ENCODE results near the gene REV1. TPM values are rescaled to one million over a fixed set of nuclear protein-coding genes. Genes with fewer than 3 reads are reported as not detected.

The REV1 gene
- total and polyA plus RNA-seq, 2 of the 13 experiments (the other 11 are each of a cell fraction or from before 2014, with no cell fraction given) = 49.1 to 71.8 TPM

GRCh38 chr2:99489063-99489760, 605 bp downstream of the REV1 start (continued):
- peak; percentile 68; the same call in 1 of the 2 replicates for TF ChIP-seq NFKB2 (CRISPR knock-in tag; IDR thresholded peaks at IDR 0.05; ENCODE audit: borderline replicate concordance)
- TF ChIP-seq EEA1 (CRISPR knock-in tag; IDR thresholded peaks at IDR 0.05; ENCODE audit: borderline replicate concordance) = no peak
- TF ChIP-seq HDAC2 (CRISPR knock-in tag; IDR thresholded peaks at IDR 0.05) = no peak; the same call in 1 of the 2 replicates
- TF ChIP-seq ZNF282 (IDR thresholded peaks at IDR 0.05; ENCODE audit: partially characterized antibody) = no peak
- peak; percentile 57; the same call in 1 of the 2 replicates for TF ChIP-seq MYNN (CRISPR knock-in tag; IDR thresholded peaks at IDR 0.05; ENCODE audit: low read depth)
- TF ChIP-seq BATF2 (CRISPR knock-in tag; IDR thresholded peaks at IDR 0.05) = peak; percentile 78
- TF ChIP-seq NFRKB (IDR thresholded peaks at IDR 0.05) = no peak
- peak; percentile 89 for TF ChIP-seq AGO2 (optimal IDR thresholded peaks at IDR 0.05; ENCODE audit: low read depth, low read length)
- peak; percentile 58 for TF ChIP-seq ZFY (CRISPR knock-in tag; IDR thresholded peaks at IDR 0.05)
- 0 out of 2 replicates have a peak, but pooled peaks have one; percentile 11 for TF ChIP-seq ZNF580 (CRISPR knock-in tag; IDR thresholded peaks at IDR 0.05; ENCODE audit: borderline replicate concordance, low read depth)
- TF ChIP-seq BRCA1 (CRISPR knock-in tag; IDR thresholded peaks at IDR 0.05) = 0 out of 2 replicates have a peak, but pooled peaks have one; percentile 79
- peak; percentile 51; the same call in 1 of the 2 replicates for TF ChIP-seq MYC (CRISPR knock-in tag; IDR thresholded peaks at IDR 0.05; ENCODE audit: borderline replicate concordance)
- peak; percentile 47 for TF ChIP-seq RBM39 (IDR thresholded peaks at IDR 0.05; ENCODE audit: low read depth, low read length, poor library complexity, severe bottlenecking)
- no peak for TF ChIP-seq MLX (CRISPR knock-in tag; IDR thresholded peaks at IDR 0.05)
- no peak for TF ChIP-seq ZNF331 (CRISPR knock-in tag; IDR thresholded peaks at IDR 0.05)
- TF ChIP-seq TCF7L2 (IDR thresholded peaks at IDR 0.05; ENCODE audit: low read depth, low read length) = no peak
- TF ChIP-seq, protein P1, sequence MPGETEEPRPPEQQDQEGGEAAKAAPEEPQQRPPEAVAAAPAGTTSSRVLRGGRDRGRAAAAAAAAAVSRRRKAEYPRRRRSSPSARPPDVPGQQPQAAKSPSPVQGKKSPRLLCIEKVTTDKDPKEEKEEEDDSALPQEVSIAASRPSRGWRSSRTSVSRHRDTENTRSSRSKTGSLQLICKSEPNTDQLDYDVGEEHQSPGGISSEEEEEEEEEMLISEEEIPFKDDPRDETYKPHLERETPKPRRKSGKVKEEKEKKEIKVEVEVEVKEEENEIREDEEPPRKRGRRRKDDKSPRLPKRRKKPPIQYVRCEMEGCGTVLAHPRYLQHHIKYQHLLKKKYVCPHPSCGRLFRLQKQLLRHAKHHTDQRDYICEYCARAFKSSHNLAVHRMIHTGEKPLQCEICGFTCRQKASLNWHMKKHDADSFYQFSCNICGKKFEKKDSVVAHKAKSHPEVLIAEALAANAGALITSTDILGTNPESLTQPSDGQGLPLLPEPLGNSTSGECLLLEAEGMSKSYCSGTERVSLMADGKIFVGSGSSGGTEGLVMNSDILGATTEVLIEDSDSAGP (CRISPR knock-in tag; IDR thresholded peaks at IDR 0.05; ENCODE audit: borderline replicate concordance) = peak; percentile 79
- TF ChIP-seq ZFP62 (CRISPR knock-in tag; IDR thresholded peaks at IDR 0.05) = no peak
- no peak for TF ChIP-seq TEAD2 (CRISPR knock-in tag; IDR thresholded peaks at IDR 0.05)
- TF ChIP-seq, protein P2, sequence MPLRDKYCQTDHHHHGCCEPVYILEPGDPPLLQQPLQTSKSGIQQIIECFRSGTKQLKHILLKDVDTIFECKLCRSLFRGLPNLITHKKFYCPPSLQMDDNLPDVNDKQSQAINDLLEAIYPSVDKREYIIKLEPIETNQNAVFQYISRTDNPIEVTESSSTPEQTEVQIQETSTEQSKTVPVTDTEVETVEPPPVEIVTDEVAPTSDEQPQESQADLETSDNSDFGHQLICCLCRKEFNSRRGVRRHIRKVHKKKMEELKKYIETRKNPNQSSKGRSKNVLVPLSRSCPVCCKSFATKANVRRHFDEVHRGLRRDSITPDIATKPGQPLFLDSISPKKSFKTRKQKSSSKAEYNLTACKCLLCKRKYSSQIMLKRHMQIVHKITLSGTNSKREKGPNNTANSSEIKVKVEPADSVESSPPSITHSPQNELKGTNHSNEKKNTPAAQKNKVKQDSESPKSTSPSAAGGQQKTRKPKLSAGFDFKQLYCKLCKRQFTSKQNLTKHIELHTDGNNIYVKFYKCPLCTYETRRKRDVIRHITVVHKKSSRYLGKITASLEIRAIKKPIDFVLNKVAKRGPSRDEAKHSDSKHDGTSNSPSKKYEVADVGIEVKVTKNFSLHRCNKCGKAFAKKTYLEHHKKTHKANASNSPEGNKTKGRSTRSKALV (CRISPR knock-in tag; IDR thresholded peaks at IDR 0.05) = 0 out of 2 replicates have a peak, but pooled peaks have one; percentile 29
- 0 out of 2 replicates have a peak, but pooled peaks have one; percentile 24 for TF ChIP-seq ZBTB26 (CRISPR knock-in tag; IDR thresholded peaks at IDR 0.05; ENCODE audit: borderline replicate concordance)
